Adipose tissue (tissue), 3 donors: ENCODE results near the gene MTMR3. TPM values are rescaled to one million over a fixed set of nuclear protein-coding genes. Genes with fewer than 3 reads are reported as not detected.

ENCODE experiments used
- H3K27ac ChIP-seq: one replicate; pipeline ENCODE4 v1.5.1; 2013; ENCODE audit warnings: low read depth, low read length
- WGBS, 3 donors: extraction: QIAGEN DNeasy Blood & Tissue Kit; methylation state at CpG; one replicate each; pipeline ENCODE4 v1.1.7; 2013; 5-methylcytosine and 5-hydroxymethylcytosine counted together
- polyA plus RNA-seq, 3 donors: library from polyadenylated mRNA; stranded (reverse); fragments of 200-250 nt; gene quantifications; one replicate each; pipeline ENCODE4 v1.2.3, GENCODE V29; 2013
- donor health status: healthy with polysubstance abuse.
- donor health status: Bipolar disorder and iron deficiency.
- donor health status: healthy.

The MTMR3 gene
- polyA plus RNA-seq, 3 donors, result 9.7 to 15.7 (median 12.4) TPM

DNA sequence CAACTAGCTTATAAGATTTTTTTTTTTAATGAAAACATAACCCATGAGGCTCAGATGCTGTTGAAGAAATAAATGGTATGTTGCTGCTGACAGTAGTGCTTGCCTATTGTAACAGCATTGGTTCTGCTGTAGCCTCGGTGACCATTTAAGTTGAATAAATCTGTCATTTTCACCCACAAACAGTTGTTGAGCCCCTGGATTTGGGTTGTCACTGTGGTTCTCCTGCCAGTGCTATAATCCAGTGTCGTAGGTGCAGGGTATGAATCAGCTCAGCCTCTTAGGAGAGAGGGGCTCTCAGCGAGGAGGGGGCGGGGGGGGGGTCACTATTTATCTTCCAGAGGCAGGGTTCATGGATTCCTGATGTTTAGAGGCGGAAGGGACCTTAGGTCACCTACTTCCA, 147.4 kb downstream of the MTMR3 start:
- no peak overlapping the region for H3K27ac ChIP-seq
- WGBS, 3 donors, result 88 to 92% (median 91%) methylated on average over 5 of the region's 5 CpGs

DNA sequence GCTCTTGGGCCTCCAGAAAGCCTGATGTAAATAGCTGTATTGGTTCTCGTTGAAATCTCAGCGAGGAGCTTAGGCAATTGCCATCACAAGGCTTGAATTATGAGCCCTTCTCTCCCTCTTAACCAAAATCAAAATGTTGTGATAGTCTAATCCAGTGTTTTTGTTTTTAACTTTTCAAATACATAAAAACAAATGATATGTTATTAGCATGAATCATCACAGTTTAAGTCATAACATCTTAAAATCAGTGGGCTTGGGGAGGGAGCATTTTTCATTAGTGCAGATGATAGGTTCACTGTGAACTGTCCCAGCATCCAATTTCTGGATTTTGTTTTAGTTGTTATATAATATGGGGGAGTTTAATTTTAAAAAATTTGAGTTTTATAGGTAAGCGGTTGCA, 148.4 kb downstream of the MTMR3 start:
- H3K27ac ChIP-seq, result no peak overlapping the region
- WGBS, 3 donors, result 88 to 94% (median 90%) methylated on average over 3 of the region's 3 CpGs

DNA sequence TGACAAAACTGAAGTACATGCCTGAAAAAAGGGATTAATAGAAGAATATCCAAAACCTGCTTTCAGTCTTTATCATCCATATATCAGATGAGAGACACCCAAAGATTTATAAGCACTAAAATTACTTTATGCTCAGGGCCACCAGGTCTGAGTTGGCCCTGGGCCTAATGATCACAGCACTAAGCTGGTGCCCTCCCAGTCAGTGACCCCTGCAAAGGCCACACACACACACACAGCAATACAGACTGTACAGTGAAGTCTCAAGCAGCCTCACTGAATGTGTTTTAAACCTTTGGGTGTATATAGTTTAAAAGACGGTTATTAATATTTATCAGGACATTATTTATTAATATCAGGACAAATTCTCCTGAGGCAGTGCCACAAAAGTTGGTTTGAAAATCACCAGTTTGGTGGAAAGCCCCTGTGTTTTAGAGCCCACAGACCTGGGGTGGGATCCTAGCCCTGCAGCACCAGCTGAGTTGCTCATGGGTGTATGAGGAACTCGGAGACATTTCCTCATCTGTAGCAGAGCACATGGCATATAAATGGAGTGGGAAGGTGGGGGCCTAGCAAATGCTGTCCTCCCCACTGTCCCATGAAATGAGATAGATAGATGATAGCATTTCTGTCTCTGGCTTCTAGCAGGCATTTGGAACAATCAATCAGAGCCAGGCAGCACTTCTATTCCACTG, 148.9 kb downstream of the MTMR3 start:
- WGBS, 3 donors, result 69 to 82% (median 76%) methylated on average over 2 of the region's 2 CpGs
- H3K27ac ChIP-seq, result no peak overlapping the region

DNA sequence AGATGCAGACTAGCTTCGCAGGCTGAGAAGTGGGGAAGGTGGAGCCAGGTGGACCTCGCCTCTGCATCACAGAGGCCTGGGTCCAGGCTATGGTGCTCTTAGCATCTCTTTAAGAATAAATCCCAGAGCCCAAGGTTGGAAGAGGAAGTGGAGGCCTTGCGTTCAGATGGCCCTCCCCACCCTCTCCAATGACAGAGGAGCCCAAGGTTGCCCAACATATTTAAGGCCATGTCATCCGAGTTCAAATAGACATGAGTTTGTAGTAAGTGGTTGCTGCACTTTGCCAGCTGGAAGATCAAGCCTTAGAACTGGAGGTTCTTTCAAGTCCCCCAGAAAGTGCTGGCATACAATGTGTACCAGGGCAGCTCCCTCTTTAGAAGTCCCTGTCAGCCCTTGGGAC, 150.2 kb downstream of the MTMR3 start:
- H3K27ac ChIP-seq, result no peak overlapping the region
- 67 to 85% (median 78%) methylated on average over 4 of the region's 4 CpGs for WGBS, 3 donors

DNA sequence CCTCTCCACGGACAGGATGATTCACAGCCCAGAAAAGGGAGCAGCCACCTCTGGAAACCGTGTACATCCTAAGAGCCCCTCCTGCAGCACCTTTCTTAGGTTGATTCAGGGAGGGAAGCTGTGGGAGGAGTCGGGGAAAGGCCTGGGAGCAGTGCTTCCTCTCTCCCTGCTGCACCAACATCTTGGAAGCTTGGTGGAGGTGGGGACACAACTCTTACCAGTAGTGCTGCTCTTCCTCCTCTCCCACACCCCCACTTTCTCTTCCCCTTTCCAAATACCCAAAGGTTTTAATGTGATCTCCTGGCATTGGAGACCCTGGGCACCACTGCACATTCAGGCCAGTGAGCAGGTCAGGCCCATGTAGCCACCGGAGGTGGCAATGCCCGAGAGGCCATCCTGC, 150.9 kb downstream of the MTMR3 start:
- WGBS, 3 donors, result 64 to 73% (median 65%) methylated on average over 5 of the region's 5 CpGs
- H3K27ac ChIP-seq, result no peak overlapping the region

DNA sequence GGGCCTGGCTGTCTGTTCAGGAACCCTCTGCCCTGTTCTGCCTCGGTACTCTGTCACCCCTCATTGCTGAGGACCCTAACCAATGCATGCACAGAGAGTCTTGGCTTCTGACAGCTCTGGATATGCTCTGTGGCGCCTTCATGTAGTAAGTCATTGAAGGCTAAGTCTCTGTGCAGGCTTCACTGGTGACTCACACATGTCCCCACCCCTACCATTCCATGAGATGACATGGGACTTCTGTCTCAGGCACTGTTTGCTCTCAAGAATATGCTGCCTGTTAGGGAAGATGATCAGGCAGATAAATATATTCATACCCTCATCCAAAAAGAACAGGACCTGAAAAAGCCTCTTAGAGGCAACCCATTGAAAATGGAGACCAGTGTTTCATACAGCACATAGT, 153.7 kb downstream of the MTMR3 start:
- WGBS, 3 donors, result 88 to 95% (median 94%) methylated on average over 2 of the region's 2 CpGs
- H3K27ac ChIP-seq, result no peak overlapping the region

DNA sequence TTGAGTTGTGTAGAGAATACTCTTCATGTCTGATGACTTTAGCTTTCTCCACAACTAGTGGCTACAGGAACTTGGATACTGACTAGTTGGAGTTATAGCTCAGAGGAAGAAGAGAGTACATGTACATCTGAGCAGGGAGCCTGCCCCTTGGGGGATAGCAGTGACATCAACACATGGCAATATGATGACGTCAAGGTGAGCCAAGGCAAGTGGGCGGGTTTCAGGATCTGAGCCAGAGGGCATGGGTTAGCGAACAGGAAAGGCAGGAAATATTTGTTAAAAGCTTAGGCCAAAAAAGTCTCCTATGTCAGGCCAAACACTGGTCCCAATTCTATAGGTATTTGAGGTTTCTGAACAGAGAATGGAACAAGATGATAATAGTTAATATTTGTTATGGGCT, 155.2 kb downstream of the MTMR3 start:
- no peak overlapping the region for H3K27ac ChIP-seq
- 29 to 54% (median 35%) methylated on average over 3 of the region's 3 CpGs for WGBS, 3 donors

DNA sequence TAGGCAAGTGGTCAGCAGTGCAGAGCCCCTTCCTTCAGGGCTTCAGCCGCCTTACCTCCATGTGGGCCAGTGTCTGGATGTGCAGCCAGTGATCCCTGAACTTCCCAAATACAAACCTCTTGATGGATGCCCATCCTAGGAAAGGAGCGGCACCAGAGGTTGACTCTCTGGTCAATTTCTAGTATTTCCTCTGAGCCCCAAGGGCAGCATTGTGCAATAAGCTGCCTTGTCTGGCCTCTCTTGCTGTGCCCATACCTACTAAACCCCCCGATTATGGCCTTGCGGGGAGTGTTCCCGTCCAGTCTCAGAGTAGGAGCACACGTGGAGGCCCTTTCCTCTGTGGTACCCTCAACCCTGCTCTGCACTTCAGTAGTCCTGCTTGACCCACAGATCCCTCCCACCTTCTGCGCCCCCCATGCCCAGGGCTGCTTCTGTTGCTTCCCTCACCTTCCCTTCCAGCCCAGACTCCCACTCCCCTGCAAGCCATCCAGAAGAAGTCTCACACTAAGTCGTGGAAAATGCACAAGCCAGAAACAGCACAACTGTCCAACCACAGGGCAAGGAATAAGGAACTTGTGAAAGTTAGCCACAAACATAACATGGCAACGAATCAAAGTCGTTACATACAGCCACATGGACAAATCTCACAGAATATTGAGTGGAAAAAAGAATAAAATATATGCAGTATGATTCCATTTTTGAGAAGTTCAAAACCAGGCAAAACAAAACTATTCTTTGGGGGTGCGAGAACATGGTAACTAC, 157.7 kb downstream of the MTMR3 start:
- no peak overlapping the region for H3K27ac ChIP-seq
- WGBS, 3 donors, result 68 to 87% (median 76%) methylated on average over 11 of the region's 11 CpGs

DNA sequence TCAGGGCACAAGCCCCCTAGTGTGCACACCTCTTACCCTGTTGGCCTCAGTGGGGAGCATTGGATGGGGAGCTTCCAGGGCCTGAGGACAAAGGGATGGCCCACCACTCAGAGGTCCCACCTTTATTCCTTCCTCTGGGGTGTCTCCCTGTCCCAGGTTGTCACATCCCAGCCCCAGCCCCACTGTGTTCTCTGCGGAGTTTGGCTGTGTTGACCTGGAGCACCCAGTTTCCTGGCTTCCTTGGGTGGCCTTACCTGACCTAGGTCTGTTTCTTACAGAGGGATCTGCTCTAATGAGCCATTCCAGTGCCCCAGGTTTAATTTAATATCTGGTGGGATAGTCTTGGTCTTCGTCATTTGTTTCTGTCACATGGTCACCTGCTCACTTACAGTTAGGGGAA, 158.5 kb downstream of the MTMR3 start:
- WGBS, 3 donors, result 80 to 93% (median 92%) methylated on average over 2 of the region's 2 CpGs
- no peak overlapping the region for H3K27ac ChIP-seq

DNA sequence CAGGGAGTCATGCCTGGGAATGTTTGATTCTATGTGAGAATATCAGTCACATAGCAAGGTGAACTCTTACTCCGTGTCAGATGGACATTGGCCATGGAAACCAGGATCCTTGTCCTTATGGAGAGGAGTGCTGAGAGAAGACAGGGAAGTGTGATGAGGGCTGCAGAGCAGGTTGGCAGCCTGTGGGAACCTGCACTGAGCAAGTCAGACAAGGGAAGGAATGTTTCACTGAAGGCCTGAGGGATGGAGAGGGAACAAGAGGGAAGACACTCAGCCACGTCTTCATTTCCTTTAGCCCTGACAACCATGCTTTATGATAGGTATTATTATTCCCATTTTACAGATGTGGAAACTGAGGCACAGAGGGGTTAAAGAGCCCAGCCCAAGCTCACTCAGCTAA, 158.9 kb downstream of the MTMR3 start:
- no peak overlapping the region for H3K27ac ChIP-seq
- 87 to 93% (median 91%) methylated on average over 2 of the region's 2 CpGs for WGBS, 3 donors

DNA sequence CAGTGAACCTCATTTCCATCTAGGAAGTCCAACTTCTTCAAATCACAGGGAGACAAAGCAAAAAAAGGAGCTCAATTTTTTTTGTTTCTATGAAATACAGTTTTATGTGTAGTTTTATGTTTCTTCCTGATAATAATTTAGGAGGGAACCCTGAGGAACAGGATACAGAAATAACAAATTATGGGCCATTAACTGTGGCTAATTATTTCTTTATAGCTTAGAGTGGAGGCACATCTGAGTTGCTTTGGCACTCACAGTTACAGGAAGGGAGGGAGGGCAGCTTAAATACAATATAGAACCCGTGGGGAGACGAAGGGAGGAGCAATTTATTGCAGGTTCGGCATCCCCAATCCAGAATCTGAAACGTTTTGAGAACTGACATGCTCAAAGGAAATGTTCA, 160.2 kb downstream of the MTMR3 start:
- 46 to 53% (median 49%) methylated on average over 4 of the region's 4 CpGs for WGBS, 3 donors
- no peak overlapping the region for H3K27ac ChIP-seq

DNA sequence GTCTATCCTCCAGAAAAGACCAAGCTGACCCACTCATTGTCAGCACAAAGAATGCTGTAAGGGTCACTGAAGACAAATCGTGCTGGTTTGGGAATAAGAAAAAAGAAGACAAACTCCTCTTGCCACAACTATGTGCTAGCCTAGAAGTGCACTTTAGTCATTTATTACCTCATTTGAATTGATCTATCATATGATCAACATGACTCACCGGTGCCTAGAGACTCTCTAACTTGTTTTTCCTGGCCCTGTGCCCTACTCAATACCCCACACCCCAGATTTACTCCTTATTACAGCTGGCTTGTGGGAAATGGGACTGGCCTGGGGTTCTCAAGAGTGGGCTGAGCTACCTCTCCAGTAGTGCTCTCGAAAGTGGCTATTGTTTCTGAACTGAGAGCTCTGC, 161.4 kb downstream of the MTMR3 start:
- 32 to 55% (median 40%) methylated on average over 3 of the region's 3 CpGs for WGBS, 3 donors
- H3K27ac ChIP-seq, result no peak overlapping the region

DNA sequence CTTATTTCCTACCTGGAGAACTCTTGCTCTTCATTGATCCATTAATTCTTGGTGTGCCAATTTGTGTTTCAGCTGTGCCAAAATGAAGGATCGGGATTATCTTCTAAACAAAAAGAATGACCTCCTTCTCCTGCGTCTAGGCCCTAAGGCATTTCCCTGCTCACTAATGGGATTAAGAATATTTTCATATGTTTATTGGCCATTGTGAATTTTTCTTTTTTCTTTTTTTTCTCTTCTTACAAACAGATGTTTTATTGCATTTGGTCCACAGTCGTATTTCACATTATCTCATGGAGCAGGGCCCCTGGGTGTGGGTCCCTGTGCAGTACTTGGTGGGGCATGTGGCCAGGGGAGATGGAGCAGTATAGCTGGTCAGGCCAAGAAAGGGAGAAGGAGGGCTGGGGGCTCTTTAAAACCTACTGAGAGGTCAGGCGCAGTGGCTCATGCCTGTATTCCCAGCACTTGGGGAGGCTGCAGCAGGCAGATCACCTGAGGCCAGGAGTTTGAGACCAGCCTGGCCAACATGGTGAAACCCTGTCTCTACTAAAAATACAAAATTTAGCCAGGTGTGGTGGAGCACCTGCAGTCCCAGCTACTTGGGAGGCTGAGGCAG, 162.0 kb downstream of the MTMR3 start:
- WGBS, 3 donors, result 80 to 86% (median 83%) methylated on average over 4 of the region's 4 CpGs
- H3K27ac ChIP-seq, result no peak overlapping the region

DNA sequence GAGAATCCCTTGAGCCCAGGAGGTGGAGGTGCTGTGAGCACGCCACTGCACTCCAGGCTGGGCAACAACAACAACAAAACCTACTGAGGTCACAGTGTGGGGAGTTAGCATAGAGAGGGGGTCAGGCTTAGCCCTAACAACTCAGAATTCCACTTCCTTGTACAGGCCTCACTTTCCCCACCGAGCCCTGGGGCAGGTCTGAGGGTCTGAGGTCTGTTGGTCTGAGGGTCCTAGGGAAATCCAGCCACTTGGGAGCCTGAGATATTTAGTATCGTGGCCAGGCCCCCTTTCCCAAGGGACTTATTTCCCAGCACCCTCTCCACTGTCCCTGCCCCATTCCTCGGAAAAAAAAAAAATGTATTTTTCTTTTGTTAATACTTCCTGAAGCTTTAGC, 162.5 kb downstream of the MTMR3 start:
- WGBS, 3 donors, result 81 to 88% (median 87%) methylated on average over 4 of the region's 4 CpGs

DNA sequence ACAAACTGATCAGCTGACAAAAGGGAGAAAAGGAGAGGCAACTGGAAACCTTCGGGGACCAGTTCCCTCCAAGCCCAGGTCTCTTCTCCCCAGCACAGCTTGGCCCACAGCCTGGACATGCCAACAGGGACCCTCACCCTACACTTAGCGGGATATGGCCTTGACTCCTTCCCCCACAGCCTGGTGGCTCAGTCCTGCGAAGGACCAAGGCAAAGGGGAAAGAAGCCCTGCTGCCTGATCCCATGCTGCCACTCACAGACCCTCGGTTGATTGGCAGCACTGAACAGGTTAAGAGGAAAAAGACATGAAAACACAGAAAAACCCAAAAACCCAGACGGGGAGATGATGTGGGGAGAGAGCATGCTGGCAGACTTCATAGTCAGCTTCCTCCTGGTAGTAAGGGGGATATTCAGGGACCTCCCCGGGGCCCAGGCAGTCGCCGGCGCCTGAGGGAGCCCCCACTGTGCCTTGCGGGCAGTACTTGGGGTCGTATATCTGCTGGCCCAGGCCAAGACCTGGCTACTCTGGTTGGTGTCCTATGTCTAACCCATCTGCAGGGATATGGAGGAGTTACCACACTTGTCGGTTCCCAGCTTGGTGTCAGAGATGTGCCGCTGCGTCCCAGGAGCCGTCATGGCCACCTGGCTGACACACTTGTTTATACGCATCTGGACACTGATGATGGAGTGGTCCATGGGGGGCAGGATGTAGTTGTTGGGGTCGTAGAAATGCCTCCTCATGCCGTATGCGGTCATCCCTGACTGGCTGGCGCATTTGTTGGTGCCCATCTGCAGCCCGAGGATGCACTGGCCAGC, 163.1 kb downstream of the MTMR3 start:
- WGBS, 3 donors, result 94 to 97% (median 96%) methylated on average over 21 of the region's 21 CpGs
- no peak overlapping the region for H3K27ac ChIP-seq

More for the DNA sequence above, 162.5 kb downstream of the MTMR3 start:
- H3K27ac ChIP-seq, result no peak overlapping the region

DNA sequence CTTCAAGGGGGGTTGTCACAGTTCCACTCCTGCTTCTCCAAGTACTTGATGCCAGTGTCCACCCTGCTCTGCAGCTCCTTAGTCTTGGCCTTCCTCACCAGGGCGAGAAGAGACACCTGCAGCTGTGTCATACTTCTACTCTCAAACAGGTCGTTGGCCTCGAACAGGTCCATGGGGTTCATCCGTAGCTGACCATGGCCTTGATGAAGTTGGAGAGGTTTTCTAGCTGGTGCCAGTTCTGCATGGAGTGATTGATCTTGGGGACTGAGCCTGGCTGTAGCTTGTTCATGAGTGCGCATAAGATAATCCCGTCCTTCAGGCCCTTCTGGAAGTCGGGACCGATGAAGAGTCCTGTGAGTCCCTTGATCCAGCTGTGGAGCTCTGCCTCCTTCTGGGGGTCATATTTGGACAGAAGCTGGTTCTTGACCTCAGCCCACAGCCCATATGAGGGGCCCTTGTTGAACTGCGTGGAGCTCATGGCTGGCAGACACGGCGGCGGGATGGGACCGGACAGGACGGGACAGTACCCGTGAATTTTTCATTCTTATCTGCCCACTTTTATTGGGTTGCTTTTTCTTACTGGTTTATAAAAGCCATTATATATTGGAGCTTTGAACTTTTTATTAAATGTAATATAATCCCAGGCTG, 163.9 kb downstream of the MTMR3 start:
- 94 to 98% (median 97%) methylated on average over 15 of the region's 15 CpGs for WGBS, 3 donors
- H3K27ac ChIP-seq, result no peak overlapping the region

DNA sequence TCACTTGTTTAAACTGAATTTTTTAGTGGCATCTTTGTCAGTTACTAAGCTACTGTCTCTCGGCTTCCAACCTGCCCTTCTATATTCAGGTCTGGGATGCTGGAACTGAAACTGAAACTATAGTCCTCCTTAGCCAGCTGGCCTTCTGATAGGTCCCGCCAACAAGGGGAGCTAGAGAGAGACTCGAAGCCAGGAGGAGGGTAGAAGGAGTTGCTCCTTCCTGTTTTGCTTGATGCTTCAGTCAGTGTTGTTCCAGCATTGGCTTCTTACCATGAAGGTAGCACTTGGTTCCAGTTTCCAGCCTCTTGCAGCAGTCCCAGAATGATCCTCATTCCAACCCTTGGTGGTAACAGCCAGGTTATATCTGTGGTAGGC, 164.4 kb downstream of the MTMR3 start:
- 51 to 70% (median 57%) methylated on average over 3 of the region's 3 CpGs for WGBS, 3 donors
- no peak overlapping the region for H3K27ac ChIP-seq

DNA sequence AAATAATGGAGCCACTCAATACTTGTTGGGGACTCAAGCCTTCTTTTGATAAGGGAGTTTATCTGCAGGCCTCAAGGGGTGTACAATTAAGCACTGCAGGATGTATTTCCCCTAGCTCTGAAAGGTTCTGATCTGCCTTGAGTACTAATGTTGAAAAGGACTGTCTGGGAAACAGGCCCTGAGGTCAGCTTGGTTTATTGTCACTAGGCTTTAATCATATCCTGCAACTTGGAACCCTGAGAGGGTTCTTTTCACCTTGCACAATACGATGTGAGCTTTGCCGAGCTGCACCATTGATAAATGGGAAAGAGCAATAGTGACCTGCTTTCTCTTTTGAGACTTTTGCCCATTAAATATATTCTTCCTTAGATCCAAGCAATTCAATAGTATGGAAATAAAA, 165.7 kb downstream of the MTMR3 start:
- no peak overlapping the region for H3K27ac ChIP-seq
- WGBS, 3 donors, result 85 to 90% (median 88%) methylated on average over 2 of the region's 2 CpGs
